HFFc6 (cell line): Measurements from ENCODE around the gene PHKB. TPM values are rescaled to one million over a fixed set of nuclear protein-coding genes. Genes with fewer than 3 reads are reported as not detected.
A peak's percentile ranks its signal among the peaks of the same experiment; 100 is the strongest.

Experiments
- DNase-seq: peaks from one replicate; pipeline ENCODE4 v3.0.0-alpha.2; 2018
- H3K27ac Mint-ChIP-seq: 2 replicates; pipeline ENCODE4 v1.8.0; 2020; ENCODE audit warnings: mild to moderate bottlenecking, mixed read lengths
- H3K27me3 Mint-ChIP-seq: 2 replicates; pipeline ENCODE4 v1.8.0; 2021; ENCODE audit warnings: mild to moderate bottlenecking, moderate library complexity, mixed read lengths; ENCODE audit not compliant: insufficient read depth
- H3K36me3 Mint-ChIP-seq: 2 replicates; pipeline ENCODE4 v1.8.0; 2021; ENCODE audit warnings: low read depth, mixed read lengths
- H3K4me1 Mint-ChIP-seq: 2 replicates; pipeline ENCODE4 v1.8.0; 2020; ENCODE audit warnings: low read depth, mixed read lengths
- H3K4me3 Mint-ChIP-seq: 2 replicates; pipeline ENCODE4 v1.8.0; 2020; ENCODE audit warnings: mild to moderate bottlenecking, moderate library complexity, mixed read lengths
- H3K9me3 Mint-ChIP-seq: 2 replicates; pipeline ENCODE4 v1.8.0; 2020; ENCODE audit warnings: mild to moderate bottlenecking, mixed read lengths
- total RNA-seq, 6 experiments: library from RNA; stranded (reverse); fragmentation: NEBNext Ultra II Directional; extraction: Animal tissue kit (Norgen Biotek cat#: 25700); gene quantifications; 2 replicates in 1 of 6; 3 replicates in 5 of 6; pipeline ENCODE4 v1.2.3, GENCODE V29; 2021
- TF ChIP-seq, protein P1 (sequence below): fragments of 200-600 bp; sonication (generic); IDR thresholded peaks from 2 replicates; pipeline ENCODE4 v1.5.0; 2021; ENCODE audit warnings: antibody characterized with exemption, mild to moderate bottlenecking

PHKB gene
- total RNA-seq, 6 experiments from 2014 or later = 54.5 to 66.5 (median 62.6) TPM

- Mint-ChIP-seq H3K4me3 (no peak overlapping the region), H3K9me3 (no peaks in the 10 kb centered on the region), H3K27me3 (no peaks in the 10 kb centered on the region), H3K27ac (no peak overlapping the region), H3K36me3 (peaks cover 10% of the 10 kb centered on the region; the same call in 1 of the 2 replicates), H3K4me1 (peaks cover 13% of the 10 kb centered on the region)
- no peak for DNase-seq
- TF ChIP-seq, protein P1, sequence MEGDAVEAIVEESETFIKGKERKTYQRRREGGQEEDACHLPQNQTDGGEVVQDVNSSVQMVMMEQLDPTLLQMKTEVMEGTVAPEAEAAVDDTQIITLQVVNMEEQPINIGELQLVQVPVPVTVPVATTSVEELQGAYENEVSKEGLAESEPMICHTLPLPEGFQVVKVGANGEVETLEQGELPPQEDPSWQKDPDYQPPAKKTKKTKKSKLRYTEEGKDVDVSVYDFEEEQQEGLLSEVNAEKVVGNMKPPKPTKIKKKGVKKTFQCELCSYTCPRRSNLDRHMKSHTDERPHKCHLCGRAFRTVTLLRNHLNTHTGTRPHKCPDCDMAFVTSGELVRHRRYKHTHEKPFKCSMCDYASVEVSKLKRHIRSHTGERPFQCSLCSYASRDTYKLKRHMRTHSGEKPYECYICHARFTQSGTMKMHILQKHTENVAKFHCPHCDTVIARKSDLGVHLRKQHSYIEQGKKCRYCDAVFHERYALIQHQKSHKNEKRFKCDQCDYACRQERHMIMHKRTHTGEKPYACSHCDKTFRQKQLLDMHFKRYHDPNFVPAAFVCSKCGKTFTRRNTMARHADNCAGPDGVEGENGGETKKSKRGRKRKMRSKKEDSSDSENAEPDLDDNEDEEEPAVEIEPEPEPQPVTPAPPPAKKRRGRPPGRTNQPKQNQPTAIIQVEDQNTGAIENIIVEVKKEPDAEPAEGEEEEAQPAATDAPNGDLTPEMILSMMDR = peak; percentile 25; the same call in 1 of the 2 replicates
These were observed 120.0 kb downstream of the PHKB start for GRCh38 chr16:47581114-47581513.

DNA sequence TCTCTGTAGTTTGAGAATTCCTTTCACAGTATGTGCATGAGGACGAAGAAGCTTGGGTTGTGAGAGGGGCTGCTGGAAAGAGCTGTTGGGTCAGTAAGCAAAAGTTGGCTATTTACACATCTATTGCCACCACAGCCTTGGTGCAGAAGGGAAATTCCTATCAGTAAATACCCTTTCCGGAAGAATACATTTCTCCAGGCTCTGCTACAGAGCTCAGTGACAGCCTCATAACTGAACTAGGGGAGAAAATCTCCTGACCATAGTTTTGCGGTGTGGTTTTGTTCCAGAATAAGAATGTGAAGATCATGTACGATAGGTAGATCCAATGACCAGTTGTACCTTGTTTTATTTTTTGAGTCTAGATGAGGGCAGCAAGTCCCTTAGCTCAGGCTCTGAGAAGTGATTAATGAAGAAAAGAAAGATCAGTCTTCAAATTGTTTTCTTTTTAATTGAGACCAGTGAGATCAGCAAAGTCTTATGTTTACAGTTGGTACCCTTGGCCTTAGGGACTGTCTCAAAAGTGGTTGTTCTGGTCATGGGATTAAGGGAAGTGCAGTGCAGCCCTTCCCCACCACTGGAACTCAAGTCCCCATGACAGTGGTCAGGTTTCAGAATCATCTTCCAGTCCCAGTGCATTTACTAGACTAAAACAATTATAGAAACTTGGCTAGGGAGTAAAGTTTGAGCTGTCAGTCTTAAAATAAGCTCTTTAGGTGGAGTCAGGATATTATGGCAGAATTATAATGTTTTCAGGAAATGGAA, 123.5 kb downstream of the PHKB start:
- TF ChIP-seq, protein P1 = no peak
- no peak overlapping the region for H3K27ac Mint-ChIP-seq
- H3K4me3 Mint-ChIP-seq = no peak overlapping the region
- no peaks in the 10 kb centered on the region for H3K4me1 Mint-ChIP-seq
- no peaks in the 10 kb centered on the region for H3K9me3 Mint-ChIP-seq
- H3K36me3 Mint-ChIP-seq = peaks cover 5% of the 10 kb centered on the region; the same call in 1 of the 2 replicates
- DNase-seq = no peak
- H3K27me3 Mint-ChIP-seq = no peaks in the 10 kb centered on the region

DNA sequence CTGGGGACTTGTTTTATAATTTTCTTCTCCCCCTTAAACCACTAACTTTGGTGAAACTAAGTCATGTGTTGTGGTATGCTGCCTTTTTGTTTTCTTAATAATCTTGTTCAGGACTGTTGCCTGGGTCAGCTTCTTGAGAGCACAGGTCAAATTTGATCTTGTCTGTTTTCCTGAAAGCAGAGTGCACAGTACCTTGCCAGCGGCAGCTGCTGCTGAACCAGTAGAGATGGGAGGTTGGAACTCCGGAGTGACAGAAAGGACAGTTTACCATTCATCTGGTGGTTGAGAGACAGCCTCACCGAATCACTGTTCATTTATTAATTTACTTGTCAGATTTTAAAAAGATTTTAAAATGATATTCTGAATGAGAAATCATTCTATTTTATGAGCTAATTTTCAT, 125.0 kb downstream of the PHKB start:
- TF ChIP-seq, protein P1 = no peak
- no peaks in the 10 kb centered on the region for H3K9me3 Mint-ChIP-seq
- H3K36me3 Mint-ChIP-seq = peaks cover 12% of the 10 kb centered on the region
- DNase-seq = no peak
- no peaks in the 10 kb centered on the region for H3K4me1 Mint-ChIP-seq
- no peak overlapping the region for H3K4me3 Mint-ChIP-seq
- no peak overlapping the region for H3K27ac Mint-ChIP-seq
- H3K27me3 Mint-ChIP-seq = no peaks in the 10 kb centered on the region

- DNase-seq = no peak
- H3K27me3 Mint-ChIP-seq = no peaks in the 10 kb centered on the region
- H3K27ac Mint-ChIP-seq = no peak overlapping the region
- H3K36me3 Mint-ChIP-seq = peaks cover 20% of the 10 kb centered on the region
- no peaks in the 10 kb centered on the region for H3K4me1 Mint-ChIP-seq
- TF ChIP-seq, protein P1 = no peak
- H3K4me3 Mint-ChIP-seq = no peak overlapping the region
- H3K9me3 Mint-ChIP-seq = no peaks in the 10 kb centered on the region
These were observed 129.3 kb downstream of the PHKB start for GRCh38 chr16:47590472-47590871.

- DNase-seq = no peak
- H3K9me3 Mint-ChIP-seq = no peaks in the 10 kb centered on the region
- H3K36me3 Mint-ChIP-seq = peaks cover 20% of the 10 kb centered on the region
- no peak overlapping the region for H3K27ac Mint-ChIP-seq
- H3K4me3 Mint-ChIP-seq = no peak overlapping the region
- no peaks in the 10 kb centered on the region for H3K27me3 Mint-ChIP-seq
- no peaks in the 10 kb centered on the region for H3K4me1 Mint-ChIP-seq
- TF ChIP-seq, protein P1 = no peak
These were observed 131.1 kb downstream of the PHKB start for GRCh38 chr16:47592232-47592631.
